DMS79 treated with DMSO at 0.1 percent for 48 hours (cell line): Measurements from ENCODE around the gene ATAD3A.

Experiments
- DNase-seq: peaks from one replicate; lab custom pipeline; 2025; lab: John Stamatoyannopoulos, UW

Gene ATAD3A

DNA sequence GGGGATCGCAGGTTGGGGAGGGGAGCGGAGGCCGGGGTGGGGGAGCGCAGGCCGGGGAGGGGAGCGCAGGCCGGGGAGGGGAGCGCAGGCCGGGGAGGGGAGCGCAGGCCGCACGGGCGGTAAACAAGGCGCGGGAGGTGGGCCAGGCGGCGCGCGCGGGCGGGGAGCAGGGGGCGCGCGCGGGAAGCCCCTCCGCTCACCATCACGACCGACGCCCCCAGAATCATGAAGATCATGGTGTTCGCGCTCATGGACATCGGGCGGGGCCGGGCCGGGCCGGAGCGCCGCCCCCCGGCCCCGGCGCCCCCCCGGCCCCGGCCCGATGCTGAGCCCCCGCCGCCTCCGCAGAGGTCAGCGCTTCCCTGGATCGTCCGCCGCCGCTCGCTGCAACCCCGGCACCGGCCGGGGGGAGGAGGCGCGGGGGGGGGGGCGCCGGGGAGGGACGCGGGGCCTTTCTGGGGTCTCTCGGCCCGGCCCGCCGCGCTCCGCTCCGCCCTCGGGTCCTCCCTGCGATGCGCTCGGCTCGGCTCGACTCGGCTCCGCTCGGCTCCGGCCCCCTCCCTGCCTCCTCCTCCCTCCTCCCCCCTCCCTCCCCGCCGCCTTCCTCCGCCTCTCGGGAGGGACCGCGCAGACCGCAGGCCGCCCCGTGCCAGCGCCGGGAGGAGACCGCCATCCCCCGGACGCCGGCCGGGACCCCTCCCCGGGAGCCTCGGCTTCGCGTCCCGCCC, 28.3 kb downstream of the ATAD3A start, which contains the start of gene TMEM240:
Gene TMEM240, minus strand, starts transcription at position 535 of the 728 bp plus-strand sequence. Its CDS starts 278 bp downstream, at position 257.
- DNase-seq: peak; percentile 48

DNA sequence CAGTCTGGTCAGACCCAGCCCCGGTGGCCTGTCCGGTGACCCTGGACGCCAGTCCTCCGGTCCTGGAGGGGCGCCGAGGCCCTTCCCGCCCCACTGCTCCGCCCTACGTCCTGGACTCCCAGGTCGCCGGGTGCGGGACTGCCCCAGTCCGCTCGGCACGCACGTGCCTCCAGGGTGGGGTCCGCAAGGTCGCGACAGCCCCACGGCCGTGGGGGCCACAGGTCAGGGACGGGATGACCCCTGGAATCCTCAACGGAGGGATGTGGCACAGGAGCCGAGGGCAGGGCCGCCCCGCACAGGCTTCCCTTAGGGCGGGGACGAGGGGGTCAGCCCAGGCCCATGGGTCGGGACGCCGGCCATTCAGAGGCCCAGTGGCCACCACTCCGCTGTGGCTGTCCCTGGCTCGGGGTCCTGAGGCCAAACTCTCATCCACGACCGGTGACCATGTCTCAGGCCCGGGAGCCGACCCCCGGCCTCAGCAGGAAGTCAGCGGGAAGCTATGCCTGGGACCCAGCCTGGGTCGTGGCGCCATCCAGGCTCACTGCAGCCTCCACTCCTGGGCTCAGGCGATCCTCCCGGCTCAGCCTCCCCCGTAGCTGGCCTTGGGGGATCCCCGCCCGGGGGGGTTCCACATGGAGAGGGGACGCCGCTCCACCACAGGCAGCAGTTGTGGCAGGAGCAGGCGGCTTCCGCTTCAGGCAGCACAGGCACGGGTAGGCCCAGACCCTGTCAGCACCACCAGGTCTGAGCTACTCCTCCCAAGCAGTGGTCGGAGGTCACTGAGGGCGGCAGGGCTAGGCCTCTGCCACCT, 29.1 kb downstream of the ATAD3A start:
- no peak for DNase-seq

GRCh38 chr1:1541956-1542765, 30.2 kb downstream of the ATAD3A start:
- DNase-seq: no peak

- DNase-seq: no peak
Measured at GRCh38 chr1:1542766-1543705, 31.1 kb downstream of the ATAD3A start.

DNA sequence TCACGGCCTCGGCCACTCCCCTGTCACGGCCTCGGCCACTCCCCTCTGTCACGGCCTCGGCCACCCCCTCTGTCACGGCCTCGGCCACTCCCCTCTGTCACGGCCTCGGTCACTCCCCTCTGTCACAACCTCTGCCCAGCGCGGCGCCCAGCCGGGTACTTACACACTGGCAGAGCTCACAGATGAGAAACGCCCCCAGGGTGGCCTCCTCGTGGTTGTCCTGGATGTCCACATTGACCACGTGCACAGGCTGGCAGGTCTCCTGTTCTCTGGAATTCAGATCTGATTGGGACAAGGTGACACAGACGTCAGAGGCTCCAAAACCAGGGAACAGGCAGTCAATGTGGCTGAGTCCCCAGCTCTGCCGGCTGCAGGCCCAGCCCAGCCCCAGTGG, 31.7 kb downstream of the ATAD3A start:
- no peak for DNase-seq

DNA sequence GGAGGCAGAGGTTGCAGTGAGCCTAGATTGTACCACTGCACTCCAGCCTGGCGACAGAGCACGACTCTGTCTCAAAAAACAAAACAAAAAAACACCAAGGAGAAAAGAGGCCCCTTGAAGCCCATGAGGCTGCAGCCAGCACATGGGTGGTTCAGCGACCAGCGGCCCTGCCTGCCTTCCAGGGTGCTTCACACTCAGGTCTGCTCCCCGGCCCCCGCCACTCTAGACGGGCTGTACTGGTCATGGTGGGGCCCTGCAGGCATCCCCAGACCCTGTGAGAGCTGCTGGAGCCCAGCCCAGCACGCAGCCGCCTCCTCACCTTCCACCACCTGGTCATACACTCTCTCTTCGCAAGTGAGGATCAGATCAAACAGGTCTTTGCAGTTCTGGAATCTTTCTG, 32.6 kb downstream of the ATAD3A start:
- no peak for DNase-seq

GRCh38 chr1:1545946-1546737, 34.2 kb downstream of the ATAD3A start:
- no peak for DNase-seq

DNA sequence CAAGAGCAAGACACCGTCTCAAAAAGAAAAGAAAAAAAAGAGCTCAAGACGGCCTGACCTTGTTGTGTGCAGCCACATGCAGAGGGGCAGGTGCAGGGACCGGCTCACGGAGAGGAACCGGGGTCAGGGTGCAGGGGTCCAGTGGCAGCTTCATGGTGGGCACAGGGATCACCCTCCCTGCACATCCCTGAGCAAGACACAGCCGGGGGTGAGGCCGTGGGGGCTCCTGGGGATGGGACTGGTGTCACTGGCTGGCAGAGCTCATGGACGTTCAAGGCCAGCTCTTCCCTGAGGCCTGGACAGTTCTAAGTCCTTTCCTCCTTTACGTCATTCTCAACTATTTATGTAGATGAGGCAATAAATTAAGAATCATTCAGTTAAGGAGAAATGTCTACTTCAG, 35.0 kb downstream of the ATAD3A start:
- DNase-seq: no peak

DNA sequence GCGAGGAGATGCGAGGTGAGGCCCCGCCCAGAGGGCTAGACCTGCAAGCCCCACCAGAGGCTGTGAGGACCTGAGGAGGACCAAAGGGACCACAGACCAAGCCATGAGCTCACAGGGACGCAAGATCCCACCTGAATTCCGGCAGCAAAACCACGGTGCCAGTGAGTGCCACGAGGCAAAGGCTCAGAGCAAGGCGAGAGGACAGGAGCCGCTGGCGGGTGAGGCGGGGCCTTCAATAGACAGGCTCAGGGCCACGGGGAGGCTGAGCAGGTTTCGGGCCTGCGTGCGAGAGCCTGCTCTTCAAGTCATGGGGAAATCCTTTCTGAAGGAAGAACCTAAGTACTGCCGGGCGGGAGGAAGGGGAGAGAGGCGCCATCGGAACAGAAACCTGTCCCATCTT, 35.5 kb downstream of the ATAD3A start:
- no peak for DNase-seq

DNA sequence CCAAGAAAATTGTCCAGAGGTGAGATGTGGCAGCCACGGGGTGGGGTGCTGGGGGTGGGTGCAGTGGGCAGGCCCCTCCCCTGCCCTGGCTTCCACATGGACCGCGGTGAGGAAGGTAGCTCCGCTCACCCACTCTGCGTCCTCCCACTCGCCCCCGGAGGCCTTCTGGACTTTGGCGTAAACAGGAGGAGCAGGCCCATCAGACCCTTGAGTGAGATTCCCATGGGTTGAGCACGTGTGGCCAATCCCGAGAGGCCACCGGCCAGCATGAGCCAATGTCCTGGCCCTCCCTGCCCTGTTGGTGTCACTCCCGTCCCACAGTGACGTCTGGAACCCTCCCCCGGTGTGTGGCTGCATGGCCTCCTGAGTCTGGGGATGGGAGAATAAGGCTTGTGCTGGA, 36.6 kb downstream of the ATAD3A start:
- no peak for DNase-seq

- DNase-seq: no peak
Measured at GRCh38 chr1:1550087-1550486, 38.1 kb downstream of the ATAD3A start.

- DNase-seq: no peak
Measured at GRCh38 chr1:1550591-1551432, 38.9 kb downstream of the ATAD3A start.

DNA sequence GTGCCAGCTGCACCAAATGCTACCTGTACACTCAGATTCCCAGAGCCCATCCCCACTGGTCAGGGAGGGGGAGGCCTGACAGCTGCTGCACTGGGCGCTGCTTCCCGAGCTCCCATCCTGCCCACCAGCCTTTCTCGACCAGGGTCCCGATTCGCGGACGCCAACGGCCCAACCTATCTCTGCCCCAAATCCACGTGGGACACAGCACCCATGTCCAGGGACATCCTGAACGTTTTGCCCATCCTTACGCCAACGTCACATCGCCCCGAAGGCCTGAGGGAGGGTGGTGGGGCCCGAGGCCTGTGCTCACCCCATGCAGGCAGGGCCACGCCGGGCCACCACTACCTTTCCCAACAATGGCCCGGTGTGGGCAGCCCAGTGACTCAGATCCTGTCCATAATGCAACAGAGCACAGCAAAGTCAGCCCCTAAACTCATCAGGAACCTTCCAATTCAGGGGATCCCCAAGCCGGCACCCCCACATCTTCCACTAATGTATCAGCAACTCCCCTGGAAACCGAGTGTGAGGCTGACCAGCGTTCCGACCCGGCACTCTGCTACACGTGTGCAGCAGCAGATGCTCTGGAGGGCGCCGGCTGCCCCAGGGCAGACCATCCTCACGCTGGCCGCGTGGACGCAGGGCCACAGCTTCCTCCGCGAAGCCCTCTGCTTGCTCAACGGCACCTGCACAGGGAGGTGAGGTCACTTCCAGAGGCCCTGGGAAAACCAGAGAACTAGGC, 39.7 kb downstream of the ATAD3A start:
- no peak for DNase-seq

- no peak for DNase-seq
Measured at GRCh38 chr1:1552263-1552639, 40.3 kb downstream of the ATAD3A start.

- no peak for DNase-seq
Measured at GRCh38 chr1:1553821-1554494, 42.0 kb downstream of the ATAD3A start.

- no peak for DNase-seq
Measured at GRCh38 chr1:1554550-1554925, 42.6 kb downstream of the ATAD3A start.

DNA sequence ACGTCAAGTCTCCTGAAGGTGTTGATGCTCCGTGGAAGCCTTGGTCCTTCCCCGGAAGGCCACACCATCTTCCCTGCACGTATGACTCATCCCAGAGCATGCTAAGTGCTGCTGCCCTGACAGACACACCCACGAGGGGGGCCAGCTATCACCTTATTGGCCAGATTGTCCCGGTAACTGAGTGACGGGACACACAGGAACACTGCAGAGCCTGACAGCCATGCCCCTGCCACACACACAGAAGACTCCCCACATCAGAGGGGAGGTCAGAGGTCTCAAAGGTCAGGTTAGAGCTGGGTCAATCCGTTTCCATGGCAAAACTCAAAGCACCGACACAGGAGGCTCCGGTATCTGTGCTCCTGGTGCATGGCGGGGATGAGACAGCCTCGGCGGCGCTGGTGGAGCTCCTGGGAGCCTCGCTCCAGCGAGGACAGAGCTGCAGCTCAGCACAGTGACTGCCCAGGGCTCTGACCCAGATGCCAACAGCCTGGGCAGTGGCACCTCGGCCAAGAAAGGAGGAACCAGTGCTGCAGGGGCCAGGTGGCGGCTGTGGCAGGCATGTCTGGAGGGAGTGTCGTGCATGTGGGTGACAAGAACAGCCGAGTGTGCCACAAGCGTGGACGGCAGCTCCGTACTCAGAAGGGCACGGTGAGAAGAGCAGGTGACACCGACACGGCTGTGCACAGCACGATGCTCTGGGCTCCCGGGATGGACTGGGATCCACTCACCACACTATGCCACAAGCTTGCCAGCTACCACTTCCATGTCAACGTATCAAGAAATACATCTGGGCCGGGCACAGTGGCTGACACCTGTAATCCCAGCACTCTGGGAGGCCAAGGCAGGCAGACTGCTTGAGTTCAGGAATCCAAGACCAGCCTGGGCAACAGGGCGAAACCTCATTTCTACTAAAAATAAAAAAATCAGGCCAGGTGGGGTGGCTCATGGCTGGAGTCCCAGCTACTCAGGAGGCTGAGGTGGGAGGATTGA, 43.3 kb downstream of the ATAD3A start:
- no peak for DNase-seq
